ENCODE results near the gene XRCC4. TPM values are rescaled to one million over a fixed set of nuclear protein-coding genes. Genes with fewer than 3 reads are reported as not detected.

XRCC4 gene
- total and polyA plus RNA-seq, 9 of the 15 experiments (the other 6 are each of a cell fraction or from before 2014, with no cell fraction given): 13.6 to 61.6 (median 22.4) TPM

DNA sequence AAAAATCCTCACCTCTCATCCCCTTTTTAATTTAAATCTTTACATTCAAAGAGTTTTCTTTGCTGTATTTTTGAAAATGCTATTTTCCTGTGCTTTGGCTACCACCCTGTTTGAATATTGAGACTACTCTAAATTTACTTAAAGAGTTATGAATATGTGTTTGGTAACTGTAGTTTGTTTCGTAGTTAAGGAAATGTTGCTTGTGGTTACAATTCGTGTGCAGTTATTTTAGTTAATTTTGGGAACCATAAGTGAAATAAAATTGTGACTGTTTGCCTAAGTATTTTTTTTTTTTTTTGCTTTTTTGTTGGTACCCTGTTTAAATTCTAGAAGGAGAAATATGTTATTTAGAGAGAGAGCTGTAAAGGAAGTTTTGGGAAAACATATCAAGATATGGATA is 78.7 kb downstream of the XRCC4 start (continued):
- TF ChIP-seq, protein P1, sequence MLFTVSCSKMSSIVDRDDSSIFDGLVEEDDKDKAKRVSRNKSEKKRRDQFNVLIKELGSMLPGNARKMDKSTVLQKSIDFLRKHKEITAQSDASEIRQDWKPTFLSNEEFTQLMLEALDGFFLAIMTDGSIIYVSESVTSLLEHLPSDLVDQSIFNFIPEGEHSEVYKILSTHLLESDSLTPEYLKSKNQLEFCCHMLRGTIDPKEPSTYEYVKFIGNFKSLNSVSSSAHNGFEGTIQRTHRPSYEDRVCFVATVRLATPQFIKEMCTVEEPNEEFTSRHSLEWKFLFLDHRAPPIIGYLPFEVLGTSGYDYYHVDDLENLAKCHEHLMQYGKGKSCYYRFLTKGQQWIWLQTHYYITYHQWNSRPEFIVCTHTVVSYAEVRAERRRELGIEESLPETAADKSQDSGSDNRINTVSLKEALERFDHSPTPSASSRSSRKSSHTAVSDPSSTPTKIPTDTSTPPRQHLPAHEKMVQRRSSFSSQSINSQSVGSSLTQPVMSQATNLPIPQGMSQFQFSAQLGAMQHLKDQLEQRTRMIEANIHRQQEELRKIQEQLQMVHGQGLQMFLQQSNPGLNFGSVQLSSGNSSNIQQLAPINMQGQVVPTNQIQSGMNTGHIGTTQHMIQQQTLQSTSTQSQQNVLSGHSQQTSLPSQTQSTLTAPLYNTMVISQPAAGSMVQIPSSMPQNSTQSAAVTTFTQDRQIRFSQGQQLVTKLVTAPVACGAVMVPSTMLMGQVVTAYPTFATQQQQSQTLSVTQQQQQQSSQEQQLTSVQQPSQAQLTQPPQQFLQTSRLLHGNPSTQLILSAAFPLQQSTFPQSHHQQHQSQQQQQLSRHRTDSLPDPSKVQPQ (CRISPR knock-in tag; IDR thresholded peaks at IDR 0.05; ENCODE audit: borderline replicate concordance): no peak
- TF ChIP-seq PHTF2 (CRISPR knock-in tag; IDR thresholded peaks at IDR 0.05): no peak

- H3K36me3 ChIP-seq (ENCODE audit: control insufficient read depth, insufficient read depth, low read length): no peaks in the 10 kb centered on the region
- 18% methylated on average over 2 of the region's 2 CpGs for WGBS (ENCODE audit: insufficient coverage, low coverage, missing lambda C conversion rate)
- H3K4me2 ChIP-seq (ENCODE audit: insufficient read depth, low read length): no peak overlapping the region
- ChIA-PET POLR2A (no interaction called here), CTCF (ENCODE audit: low intra/inter-chr PET ratio) (no interaction called here)
- no peak for DNase-seq (ENCODE audit: extremely low read depth in 1 of 4, low spot score in 3 of 4)
- no TSS peak for BruUV-seq (replicated peaks)
- FAIRE-seq: no peak
- H3K9me3 ChIP-seq (replicated peaks; ENCODE audit: control insufficient read depth, insufficient read depth, low read depth, low read length): no peaks in the 10 kb centered on the region; the same call in 1 of the 2 replicates
- no peaks in the 10 kb centered on the region for H3K27me3 ChIP-seq (ENCODE audit: control insufficient read depth in 2 of 2, insufficient read depth in 2 of 2, low read length in 2 of 2)
- intact Hi-C loops (cut with micrococcal nuclease) (no loop called here), in situ Hi-C loops (cut with MboI) (no loop called here)
- no peaks in the 10 kb centered on the region for H4K20me1 ChIP-seq (replicated peaks; ENCODE audit: control insufficient read depth, insufficient read depth, low read length)
- no peaks in the 10 kb centered on the region for H3K9me1 ChIP-seq (ENCODE audit: control insufficient read depth, insufficient read depth, low read length)
- no peak overlapping the region for H3K27ac ChIP-seq (ENCODE audit: extremely low read depth, low read depth, low read length)
- ATAC-seq: no peak
- no peak overlapping the region for H3K9ac ChIP-seq (ENCODE audit: insufficient read depth in 1 of 2, low read depth in 2 of 2, low read length in 2 of 2)
- H3K4me1 ChIP-seq (replicated peaks in 1 of 2; ENCODE audit: control insufficient read depth in 2 of 2, insufficient read depth in 2 of 2, low read length in 2 of 2): no peaks in the 10 kb centered on the region
- no peaks in the 10 kb centered on the region for H3K79me2 ChIP-seq (ENCODE audit: control insufficient read depth, insufficient read depth, low read length)
- H3K4me3 ChIP-seq: no peak overlapping the region
- no peak overlapping the region for H2AFZ ChIP-seq (ENCODE audit: low read depth, low read length)
- TF ChIP-seq KDM4B (IDR thresholded peaks at IDR 0.05; ENCODE audit: borderline replicate concordance in 2 of 2, low read depth in 1 of 2) (no peak), ZNF407 (IDR thresholded peaks at IDR 0.05; ENCODE audit: low read depth) (no peak), ZMIZ1 (IDR thresholded peaks at IDR 0.05; ENCODE audit: low read depth in 2 of 2, low read length in 2 of 2) (no peak)
Measured at GRCh38 chr5:83157163-83157562, 79.8 kb downstream of the XRCC4 start.
